K562 (cell line): ENCODE data around the gene DDX11.
"Not testable (repeated sequence)": the region's sequence is repeated elsewhere in the genome, so short reads cannot be mapped to it uniquely, and the experiment has no call there.

Source experiments
- BDP1 ChIP-seq: IDR thresholded peaks from 3 replicates; pipeline ENCODE4 v1.6.1; 2011; ENCODE audit not compliant: insufficient read length, insufficient read depth
- E2F5 ChIP-seq: sonication (generic); formaldehyde crosslinking; IDR thresholded peaks from 2 replicates; pipeline ENCODE4 v1.8.0; 2022; ENCODE audit warnings: mild to moderate bottlenecking, missing genetic modification reagents
- GABPA ChIP-seq: fragments of 200-800 bp; sonication (Bioruptor generic); conservative IDR thresholded peaks from 2 replicates; pipeline ENCODE4 v1.6.1; 2016; ENCODE audit warnings: low read depth, missing genetic modification characterization, missing compliant biosample characterization
- ID3 ChIP-seq, 2 experiments: fragments of 250-450 bp in 1 of 2; fragments of 450-650 bp in 1 of 2; sonication (Bioruptor Pico) in 1 of 2; IDR thresholded peaks; 2 replicates each; pipeline versions ENCODE4 v1.6.1 to v1.8.0; 2016 to 2021; ENCODE audit warnings: mild to moderate bottlenecking in 2 of 2, moderate library complexity in 2 of 2, missing compliant biosample characterization in 1 of 2, missing genetic modification characterization in 1 of 2
- NBN ChIP-seq: fragments of 450-650 bp; IDR thresholded peaks from 2 replicates; pipeline ENCODE4 v1.6.1; 2016; ENCODE audit warnings: low read depth, mild to moderate bottlenecking
- POLR2A ChIP-seq: fragments of 450-650 bp; conservative IDR thresholded peaks from 2 replicates; pipeline ENCODE4 v1.6.1; 2016
- PURB ChIP-seq: sonication (generic); formaldehyde crosslinking; IDR thresholded peaks from 2 replicates; pipeline ENCODE4 v1.9.0; 2021; ENCODE audit warnings: low read depth, mild to moderate bottlenecking, missing genetic modification reagents
- TRIM24 ChIP-seq, 2 experiments: fragments of 450-650 bp; IDR thresholded peaks; 2 replicates each; pipeline ENCODE4 v1.6.1; 2016
- ZNF263 ChIP-seq: sonication (generic); formaldehyde crosslinking; IDR thresholded peaks from 2 replicates; pipeline ENCODE4 v1.8.0; 2022; ENCODE audit warnings: mild to moderate bottlenecking, missing genetic modification reagents, borderline replicate concordance

- not testable (repeated sequence) for TF ChIP-seq E2F5 (CRISPR knock-in tag); POLR2A; TRIM24 (IDR thresholded peaks at IDR 0.05); GABPA (tag); PURB (CRISPR knock-in tag); ZNF263 (CRISPR knock-in tag); BDP1; ID3 (CRISPR knock-in tag; IDR thresholded peaks at IDR 0.05); ID3 (tag; IDR thresholded peaks at IDR 0.05); NBN
Measured at GRCh38 chr12:31098363-31098762, 24.7 kb downstream of the DDX11 start.
